ENCODE data around the gene BPGM.

Gene BPGM

GRCh38 chr7:134694767-134695166 lies 48.1 kb downstream of the BPGM start:
- in situ Hi-C loops (cut with HindIII; ENCODE audit: low sequenced_read_pairs): no loop called here

GRCh38 chr7:134695321-134695860 lies 48.7 kb downstream of the BPGM start:
- in situ Hi-C loops (cut with HindIII; ENCODE audit: low sequenced_read_pairs): no loop called here

- in situ Hi-C loops (cut with HindIII; ENCODE audit: low sequenced_read_pairs): no loop called here
Observed at GRCh38 chr7:134696261-134696660, 49.6 kb downstream of the BPGM start.

- in situ Hi-C loops (cut with HindIII; ENCODE audit: low sequenced_read_pairs): no loop called here
Observed at GRCh38 chr7:134697205-134697886, 50.7 kb downstream of the BPGM start.

- in situ Hi-C loops (cut with HindIII; ENCODE audit: low sequenced_read_pairs): no loop called here
Observed at GRCh38 chr7:134698481-134698880, 51.8 kb downstream of the BPGM start.

- in situ Hi-C loops (cut with HindIII; ENCODE audit: low sequenced_read_pairs): no loop called here
Observed at GRCh38 chr7:134699021-134699818, 52.6 kb downstream of the BPGM start.

GRCh38 chr7:134699899-134700298 lies 53.2 kb downstream of the BPGM start:
- in situ Hi-C loops (cut with HindIII; ENCODE audit: low sequenced_read_pairs): no loop called here

GRCh38 chr7:134701272-134701671 lies 54.6 kb downstream of the BPGM start:
- in situ Hi-C loops (cut with HindIII; ENCODE audit: low sequenced_read_pairs): no loop called here

- in situ Hi-C loops (cut with HindIII; ENCODE audit: low sequenced_read_pairs): no loop called here
Observed at GRCh38 chr7:134702366-134703240, 56.0 kb downstream of the BPGM start.

- in situ Hi-C loops (cut with HindIII; ENCODE audit: low sequenced_read_pairs): no loop called here
Observed at GRCh38 chr7:134703241-134703594, 56.6 kb downstream of the BPGM start.

- in situ Hi-C loops (cut with HindIII; ENCODE audit: low sequenced_read_pairs): no loop called here
Observed at GRCh38 chr7:134703782-134704181, 57.1 kb downstream of the BPGM start.

- in situ Hi-C loops (cut with HindIII; ENCODE audit: low sequenced_read_pairs): no loop called here
Observed at GRCh38 chr7:134704827-134705226, 58.2 kb downstream of the BPGM start.

GRCh38 chr7:134705716-134706115 lies 59.1 kb downstream of the BPGM start:
- in situ Hi-C loops (cut with HindIII; ENCODE audit: low sequenced_read_pairs): no loop called here

- in situ Hi-C loops (cut with HindIII; ENCODE audit: low sequenced_read_pairs): no loop called here
Observed at GRCh38 chr7:134706468-134706867, 59.8 kb downstream of the BPGM start.

- in situ Hi-C loops (cut with HindIII; ENCODE audit: low sequenced_read_pairs): no loop called here
Observed at GRCh38 chr7:134707663-134708378, 61.2 kb downstream of the BPGM start.

GRCh38 chr7:134708692-134709091 lies 62.0 kb downstream of the BPGM start:
- in situ Hi-C loops (cut with HindIII; ENCODE audit: low sequenced_read_pairs): no loop called here

GRCh38 chr7:134709197-134709596 lies 62.5 kb downstream of the BPGM start:
- in situ Hi-C loops (cut with HindIII; ENCODE audit: low sequenced_read_pairs): no loop called here

GRCh38 chr7:134710511-134710853 lies 63.8 kb downstream of the BPGM start:
- in situ Hi-C loops (cut with HindIII; ENCODE audit: low sequenced_read_pairs): no loop called here

GRCh38 chr7:134710854-134711624 lies 64.4 kb downstream of the BPGM start:
- in situ Hi-C loops (cut with HindIII; ENCODE audit: low sequenced_read_pairs): no loop called here

GRCh38 chr7:134712196-134712595 lies 65.5 kb downstream of the BPGM start:
- in situ Hi-C loops (cut with HindIII; ENCODE audit: low sequenced_read_pairs): no loop called here
